ENCODE results near the gene AMER2. TPM values are rescaled to one million over a fixed set of nuclear protein-coding genes. Genes with fewer than 3 reads are reported as not detected.

AMER2 gene
- polyA plus RNA-seq, 3 donors, result not detected

- DNase-seq, result no peak
- no peak overlapping the region for H3K4me3 ChIP-seq (replicated peaks in 1 of 3; ENCODE audit: low read depth in 2 of 3, low read length in 3 of 3)
- no peaks in the 10 kb centered on the region for H3K4me1 ChIP-seq (ENCODE audit: control insufficient read depth in 1 of 2, insufficient read depth in 2 of 2, low read length in 2 of 2)
- no peak overlapping the region for H3K4me2 ChIP-seq (replicated peaks; ENCODE audit: extremely low read depth, low read length, poor library complexity, severe bottlenecking)
- no peak overlapping the region for H3K9ac ChIP-seq (ENCODE audit: insufficient read depth, low read length, poor library complexity, severe bottlenecking)
- H3K27me3 ChIP-seq (ENCODE audit: control insufficient read depth in 2 of 2, insufficient read depth in 2 of 2, low read length in 2 of 2), result no peaks in the 10 kb centered on the region
- intact Hi-C loops (cut with micrococcal nuclease), result no loop called here
- no peak for TF ChIP-seq CTCF (IDR thresholded peaks at IDR 0.05)
- no peaks in the 10 kb centered on the region for H3K9me3 Mint-ChIP-seq
- no peaks in the 10 kb centered on the region for H3K79me2 ChIP-seq (ENCODE audit: insufficient read depth, low read length)
- no peak overlapping the region for H3K27ac Mint-ChIP-seq
- H3K36me3 Mint-ChIP-seq, result no peaks in the 10 kb centered on the region
- H3K4me1 Mint-ChIP-seq, result no peaks in the 10 kb centered on the region
- WGBS (ENCODE audit: insufficient coverage), result 81% methylated on average over 4 of the region's 13 CpGs
- no peak overlapping the region for H2AFZ ChIP-seq (ENCODE audit: insufficient read depth, low read depth, low read length, poor library complexity, severe bottlenecking)
- no peaks in the 10 kb centered on the region for H3K9me3 ChIP-seq (replicated peaks in 1 of 2; ENCODE audit: control insufficient read depth in 1 of 2, insufficient read depth in 1 of 2, low read length in 2 of 2)
- H4K20me1 ChIP-seq (ENCODE audit: insufficient read depth, low read length), result no peaks in the 10 kb centered on the region
- H3K36me3 ChIP-seq (replicated peaks in 1 of 2; ENCODE audit: control insufficient read depth in 1 of 2, insufficient read depth in 2 of 2, low read length in 2 of 2), result no peaks in the 10 kb centered on the region
- peaks cover 22 to 29% (median 29%) of the 10 kb centered on the region in 3 donors for H3K27me3 Mint-ChIP-seq (ENCODE audit: low read depth in 3 of 3)
- H3K4me3 Mint-ChIP-seq, result no peak overlapping the region
- H3K27ac ChIP-seq (ENCODE audit: low read depth in 1 of 2, low read length in 2 of 2), result no peak overlapping the region
Observed at GRCh38 chr13:25210842-25211569, 38.9 kb upstream of the AMER2 start.

GRCh38 chr13:25207291-25207810, 35.3 kb upstream of the AMER2 start:
- H3K27ac Mint-ChIP-seq, result no peak overlapping the region
- Histone ChIP-seq H3K27ac (ENCODE audit: low read depth in 1 of 2, low read length in 2 of 2) (no peak overlapping the region), H3K36me3 (replicated peaks in 1 of 2; ENCODE audit: control insufficient read depth in 1 of 2, insufficient read depth in 2 of 2, low read length in 2 of 2) (no peaks in the 10 kb centered on the region), H3K27me3 (ENCODE audit: control insufficient read depth in 2 of 2, insufficient read depth in 2 of 2, low read length in 2 of 2) (peaks cover 0 to 2% of the 10 kb centered on the region in 2 donors), H3K4me2 (replicated peaks; ENCODE audit: extremely low read depth, low read length, poor library complexity, severe bottlenecking) (no peak overlapping the region), H3K9me3 (replicated peaks in 1 of 2; ENCODE audit: control insufficient read depth in 1 of 2, insufficient read depth in 1 of 2, low read length in 2 of 2) (no peaks in the 10 kb centered on the region), H3K4me1 (ENCODE audit: control insufficient read depth in 1 of 2, insufficient read depth in 2 of 2, low read length in 2 of 2) (no peaks in the 10 kb centered on the region), H3K4me3 (replicated peaks in 1 of 3; ENCODE audit: low read depth in 2 of 3, low read length in 3 of 3) (no peak overlapping the region), H3K79me2 (ENCODE audit: insufficient read depth, low read length) (no peaks in the 10 kb centered on the region), H3K9ac (ENCODE audit: insufficient read depth, low read length, poor library complexity, severe bottlenecking) (no peak overlapping the region), H2AFZ (ENCODE audit: insufficient read depth, low read depth, low read length, poor library complexity, severe bottlenecking) (no peak overlapping the region), H4K20me1 (ENCODE audit: insufficient read depth, low read length) (no peaks in the 10 kb centered on the region)
- DNase-seq, result no peak
- no peak overlapping the region for H3K4me3 Mint-ChIP-seq
- H3K4me1 Mint-ChIP-seq, result no peaks in the 10 kb centered on the region
- TF ChIP-seq CTCF (IDR thresholded peaks at IDR 0.05), result no peak
- peaks cover 0 to 3% (median 0%) of the 10 kb centered on the region in 7 donors for H3K9me3 Mint-ChIP-seq
- intact Hi-C loops (cut with micrococcal nuclease), result no loop called here
- 93% methylated on average over 7 of the region's 8 CpGs for WGBS (ENCODE audit: insufficient coverage)
- peaks cover 18 to 21% (median 19%) of the 10 kb centered on the region in 3 donors for H3K27me3 Mint-ChIP-seq (ENCODE audit: low read depth in 3 of 3)
- no peaks in the 10 kb centered on the region for H3K36me3 Mint-ChIP-seq

All from CD14-positive monocyte (primary cell).